HCT116 (cell line): ENCODE results near the gene GEMIN4. TPM values are rescaled to one million over a fixed set of nuclear protein-coding genes. Genes with fewer than 3 reads are reported as not detected.
A peak's percentile ranks its signal among the peaks of the same experiment; 100 is the strongest.

Source experiments
- ATAC-seq: fragments of 200-7000 bp; cut with Tn5 transposase; 2 replicates; pipeline ENCODE4 v1.9.1; 2020; ENCODE audit warnings: mild to moderate bottlenecking, moderate library complexity
- BruUV-seq: library from RNA; stranded (reverse); fragments of 400-500 nt; replicated peaks from 2 replicates; lab custom pipeline; 2021; lab: Mats Ljungman, UMichigan
- CTCF ChIA-PET: fragments of 300-600 bp; sonication (Branson Sonifier 250); formaldehyde crosslinking; loops from one replicate; lab custom pipeline; 2021; ENCODE audit warnings: antibody characterized with exemption; lab: Charles Lee
- POLR2A ChIA-PET: fragments of 300-600, 350-600 bp; sonication (Branson Sonifier 250); formaldehyde crosslinking; loops from one replicate; lab custom pipeline; 2021; ENCODE audit warnings: antibody characterized with exemption; lab: Charles Lee
- RAD21 ChIA-PET, 2 experiments: fragments of 300-600 bp; sonication (Branson Sonifier 250); formaldehyde crosslinking; loops; one replicate each; lab custom pipeline; 2023; ENCODE audit warnings: low total read pairs in 2 of 2; ENCODE audit not compliant: uncharacterized antibody in 2 of 2, unreplicated experiment in 2 of 2, low non-redundant PET in 1 of 2; lab: Charles Lee
- DNase-seq: peaks from one replicate; pipeline ENCODE4 v3.0.0-alpha.2; 2010; ENCODE audit warnings: low read depth, low spot score
- H2AFZ ChIP-seq: fragments of 200-600 bp; shearing (Covaris generic), sonication (generic); 2 replicates; pipeline ENCODE4 v1.6.1; 2017; ENCODE audit warnings: low read depth, mixed run types, mixed read lengths, antibody characterized with exemption, low read length; ENCODE audit not compliant: poor library complexity, severe bottlenecking
- H3K27ac ChIP-seq: 2 replicates; pipeline ENCODE4 v1.5.1; 2012; ENCODE audit warnings: low read depth, low read length
- H3K27me3 ChIP-seq: fragments of 200-600 bp; sonication (generic); 2 replicates; pipeline ENCODE4 v1.6.1; 2016; ENCODE audit warnings: mixed run types, low read length, mixed read lengths; ENCODE audit not compliant: insufficient read depth
- H3K36me3 ChIP-seq, 2 experiments: fragments of 200-500 bp in 1 of 2; fragments of 200-600 bp in 1 of 2; sonication (Bioruptor generic) in 1 of 2; sonication (generic) in 1 of 2; 2 replicates each; pipeline versions ENCODE4 v1.5.1 to v1.6.1; 2014 to 2016; ENCODE audit warnings: low read length in 2 of 2, inconsistent platforms in 1 of 2, mixed read lengths in 1 of 2, mixed run types in 1 of 2; ENCODE audit not compliant: insufficient read depth in 2 of 2, control insufficient read depth in 1 of 2
- H3K4me1 ChIP-seq, 2 experiments: fragments of 200-600 bp in 1 of 2; sonication (generic) in 1 of 2; 2 replicates each; pipeline versions ENCODE4 v1.5.1 to v1.6.1; 2012 to 2017; ENCODE audit warnings: low read length in 2 of 2, inconsistent platforms in 1 of 2, mild to moderate bottlenecking in 1 of 2, mixed read lengths in 1 of 2, mixed run types in 1 of 2, moderate library complexity in 1 of 2; ENCODE audit not compliant: insufficient read depth in 2 of 2, control insufficient read depth in 1 of 2
- H3K4me2 ChIP-seq: fragments of 200-600 bp; sonication (generic); 2 replicates; pipeline ENCODE4 v1.6.1; 2017; ENCODE audit warnings: mixed run types, low read length, mixed read lengths
- H3K4me3 ChIP-seq, 2 experiments: fragments of 200-600 bp in 1 of 2; sonication (generic) in 1 of 2; replicated peaks in 1 of 2; 2 replicates each; pipeline ENCODE4 v1.5.1; 2011 to 2016; ENCODE audit warnings: low read length in 2 of 2, control low read depth in 1 of 2, low read depth in 1 of 2, mild to moderate bottlenecking in 1 of 2, mixed read lengths in 1 of 2, mixed run types in 1 of 2
- H3K79me2 ChIP-seq: fragments of 200-600 bp; sonication (generic); 2 replicates; pipeline ENCODE4 v1.6.1; 2017; ENCODE audit warnings: mild to moderate bottlenecking, mixed run types, low read length, moderate library complexity, mixed read lengths; ENCODE audit not compliant: insufficient read depth
- H3K9ac ChIP-seq: fragments of 200-600 bp; sonication (generic); 2 replicates; pipeline ENCODE4 v1.6.1; 2016; ENCODE audit warnings: low read length, mixed read lengths
- H3K9me2 ChIP-seq: fragments of 200-600 bp; sonication (generic), shearing (Covaris generic); 2 replicates; pipeline ENCODE4 v1.6.1; 2017; ENCODE audit warnings: mixed run types, mild to moderate bottlenecking, moderate library complexity; ENCODE audit not compliant: insufficient read depth
- H3K9me3 ChIP-seq, 2 experiments: fragments of 200-500 bp in 1 of 2; fragments of 200-600 bp in 1 of 2; sonication (Bioruptor generic) in 1 of 2; sonication (generic) in 1 of 2; 2 replicates each; pipeline ENCODE4 v1.6.1; 2014 to 2017; ENCODE audit warnings: low read length in 2 of 2, mixed read lengths in 2 of 2, inconsistent platforms in 1 of 2, low read depth in 1 of 2, mild to moderate bottlenecking in 1 of 2, mixed run types in 1 of 2, moderate library complexity in 1 of 2; ENCODE audit not compliant: control insufficient read depth in 1 of 2, insufficient read depth in 1 of 2
- H4K20me1 ChIP-seq: fragments of 200-600 bp; sonication (generic), shearing (Covaris generic); 2 replicates; pipeline ENCODE4 v1.6.1; 2017; ENCODE audit warnings: mixed run types, mild to moderate bottlenecking, moderate library complexity; ENCODE audit not compliant: insufficient read depth
- CBX3 ChIP-seq: IDR thresholded peaks from 2 replicates; pipeline ENCODE4 v1.6.1; 2012; ENCODE audit warnings: low read depth
- CEBPB ChIP-seq: IDR thresholded peaks from 2 replicates; pipeline ENCODE4 v1.6.1; 2012; ENCODE audit warnings: low read depth
- EGR1 ChIP-seq: IDR thresholded peaks from 2 replicates; pipeline ENCODE4 v1.6.1; 2012; ENCODE audit warnings: low read depth
- ELF1 ChIP-seq: IDR thresholded peaks from 2 replicates; pipeline ENCODE4 v1.6.1; 2012; ENCODE audit warnings: low read depth, borderline replicate concordance
- EZH2phosphoT487 ChIP-seq: fragments of 200-600 bp; IDR thresholded peaks from 2 replicates; pipeline ENCODE4 v1.6.1; 2018; ENCODE audit warnings: antibody characterized with exemption, borderline replicate concordance
- FOSL1 ChIP-seq: IDR thresholded peaks from 2 replicates; pipeline ENCODE4 v1.6.1; 2012; ENCODE audit warnings: low read depth
- JUND ChIP-seq: IDR thresholded peaks from 2 replicates; pipeline ENCODE4 v1.6.1; 2012
- POLR2A ChIP-seq: IDR thresholded peaks from 2 replicates; pipeline ENCODE4 v1.7.0; 2011; ENCODE audit warnings: borderline replicate concordance; ENCODE audit not compliant: insufficient read depth, insufficient read length; ENCODE audit errors: extremely low read depth
- POLR2AphosphoS5 ChIP-seq: IDR thresholded peaks from 2 replicates; pipeline ENCODE4 v1.6.1; 2011; ENCODE audit warnings: mild to moderate bottlenecking, low read depth, low read length, moderate library complexity
- SIN3A ChIP-seq: IDR thresholded peaks from 2 replicates; pipeline ENCODE4 v1.6.1; 2012; ENCODE audit warnings: low read depth
- SP1 ChIP-seq: IDR thresholded peaks from 2 replicates; pipeline ENCODE4 v1.6.1; 2012; ENCODE audit warnings: low read depth
- SRF ChIP-seq: IDR thresholded peaks from 2 replicates; pipeline ENCODE4 v1.6.1; 2012; ENCODE audit warnings: low read depth
- TCF7L2 ChIP-seq: IDR thresholded peaks from 2 replicates; pipeline ENCODE4 v1.7.0; 2011; ENCODE audit warnings: borderline replicate concordance, inconsistent platforms; ENCODE audit not compliant: insufficient read depth, insufficient read length; ENCODE audit errors: extremely low read depth
- YY1 ChIP-seq: IDR thresholded peaks from 2 replicates; pipeline ENCODE4 v1.6.1; 2011; ENCODE audit warnings: low read length, low read depth, moderate library complexity, mild to moderate bottlenecking; ENCODE audit not compliant: insufficient replicate concordance; ENCODE audit errors: extremely low read depth
- ZNF274 ChIP-seq: fragments of 200-500 bp; sonication (Bioruptor generic); IDR thresholded peaks from 2 replicates; pipeline ENCODE4 v1.6.1; 2014; ENCODE audit warnings: mild to moderate bottlenecking, low read depth, low read length, inconsistent platforms
- intact Hi-C: fragments of 100-400 bp; cut with micrococcal nuclease; formaldehyde crosslinking; loops from 2 replicates; pipeline ENCODE4 v1.10.0; 2022
- total RNA-seq: library from RNA; stranded (reverse); gene quantifications from one replicate; pipeline ENCODE4 v1.2.1, GENCODE V29; 2021; ENCODE audit not compliant: unreplicated experiment
- TF ChIP-seq, protein P1 (sequence below): IDR thresholded peaks from 2 replicates; pipeline ENCODE4 v1.6.1; 2012

GEMIN4 gene
- total RNA-seq, 1 experiment from 2014 or later = 53.2 TPM

DNA sequence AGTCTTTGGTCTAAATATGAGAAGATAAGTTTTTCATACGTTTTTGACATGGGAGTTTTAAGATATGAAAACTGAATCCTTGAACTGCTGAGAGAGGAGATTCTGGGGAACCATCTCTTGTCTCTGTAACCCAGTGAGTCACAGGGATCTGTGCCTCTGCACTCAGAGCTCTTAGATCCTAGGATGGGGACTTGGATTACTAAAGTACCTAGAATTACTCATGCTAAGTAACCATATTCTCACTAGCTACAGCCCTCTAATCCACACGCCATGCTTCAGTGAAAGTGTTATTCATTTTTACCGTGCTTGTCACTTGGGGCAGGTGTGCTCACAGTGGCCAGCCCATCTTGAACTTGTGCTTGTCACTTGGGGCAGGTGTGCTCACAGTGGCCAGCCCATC, 32.1 kb upstream of the GEMIN4 start:
- TF ChIP-seq FOSL1 (no peak), SIN3A (no peak), SRF (no peak), ELF1 (no peak), CEBPB (no peak), EGR1 (no peak), TCF7L2 (no peak), SP1 (no peak), POLR2A (no peak), ZNF274 (no peak), JUND (no peak), CBX3 (no peak), POLR2AphosphoS5 (no peak), EZH2phosphoT487 (no peak), YY1 (no peak)
- TF ChIP-seq, protein P1, sequence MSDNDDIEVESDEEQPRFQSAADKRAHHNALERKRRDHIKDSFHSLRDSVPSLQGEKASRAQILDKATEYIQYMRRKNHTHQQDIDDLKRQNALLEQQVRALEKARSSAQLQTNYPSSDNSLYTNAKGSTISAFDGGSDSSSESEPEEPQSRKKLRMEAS = no peak
- TF ChIP-seq, all 23 proteins: peak for 0
- Histone ChIP-seq H3K4me1 (peaks cover 7 to 16% of the 10 kb centered on the region in 2 experiments; a peak in 3 of 4 replicates), H3K27me3 (no peaks in the 10 kb centered on the region), H3K4me2 (peak overlapping the region; percentile 85; the same call in 1 of the 2 replicates), H2AFZ (no peak overlapping the region), H3K9ac (no peak overlapping the region), H4K20me1 (no peaks in the 10 kb centered on the region), H3K9me3 (no peaks in the 10 kb centered on the region), H3K79me2 (peaks cover 74% of the 10 kb centered on the region), H3K9me2 (no peaks in the 10 kb centered on the region), H3K27ac (no peak overlapping the region), H3K36me3 (peaks cover 7 to 15% of the 10 kb centered on the region in 2 experiments; a peak in 3 of 4 replicates), H3K4me3 (no peak overlapping the region)
- RAD21 ChIA-PET = no interaction called here
- ATAC-seq (no peak), DNase-seq (no peak)
- BruUV-seq = no TSS peak
- CTCF ChIA-PET = no interaction called here
- intact Hi-C loops = no loop called here
- POLR2A ChIA-PET = no interaction called here
